ENCODE data around the gene CXCL11.
"Not testable (repeated sequence)": the region's sequence is repeated elsewhere in the genome, so short reads cannot be mapped to it uniquely, and the experiment has no call there.

The CXCL11 gene

GRCh38 chr4:76003620-76004019 is 32.2 kb downstream of the CXCL11 start:
- H3K9me3 ChIP-seq (ENCODE audit: control extremely low read depth in 1 of 5, control insufficient read depth in 4 of 5, insufficient read depth in 2 of 5, low read depth in 1 of 5, low read length in 4 of 5): no peaks in the 10 kb centered on the region
- H3K4me3 ChIP-seq (ENCODE audit: control insufficient read depth in 1 of 7, extremely low read depth in 1 of 7, insufficient read depth in 4 of 7, low read depth in 2 of 7, low read length in 6 of 7): no peak overlapping the region
- WGBS (ENCODE audit: insufficient coverage): 80% methylated on average over 2 of the region's 3 CpGs
- CTCF ChIA-PET: no interaction called here
- H3K27me3 ChIP-seq (replicated peaks in 2 of 5; ENCODE audit: control insufficient read depth in 4 of 5, insufficient read depth in 5 of 5, low read length in 4 of 5): no peaks in the 10 kb centered on the region
- H3K27ac ChIP-seq (ENCODE audit: insufficient read depth in 1 of 2, low read depth in 1 of 2, low read length in 2 of 2, poor library complexity in 1 of 2, severe bottlenecking in 2 of 2): no peak overlapping the region
- POLR2A ChIA-PET: no interaction called here
- no peak for DNase-seq
- H3K36me3 ChIP-seq (ENCODE audit: control insufficient read depth in 4 of 4, insufficient read depth in 4 of 4, low read length in 3 of 4): no peaks in the 10 kb centered on the region
- peaks cover 0 to 12% (median 0%) of the 10 kb centered on the region in 4 experiments for H3K4me1 ChIP-seq (ENCODE audit: control extremely low read depth in 1 of 4, control insufficient read depth in 4 of 4, insufficient read depth in 4 of 4, low read length in 3 of 4)

- POLR2A ChIA-PET: no interaction called here
- DNase-seq: peak in 1 of 3 donors; percentile 18
Measured at GRCh38 chr4:76003035-76003434, 32.8 kb downstream of the CXCL11 start.

GRCh38 chr4:76002176-76002575 is 33.7 kb downstream of the CXCL11 start:
- no peak overlapping the region for H3K27ac ChIP-seq (ENCODE audit: insufficient read depth in 1 of 2, low read depth in 1 of 2, low read length in 2 of 2, poor library complexity in 1 of 2, severe bottlenecking in 2 of 2)
- CTCF ChIA-PET: no interaction called here
- POLR2A ChIA-PET: no interaction called here
- H3K9me3 ChIP-seq (ENCODE audit: control extremely low read depth in 1 of 5, control insufficient read depth in 4 of 5, insufficient read depth in 2 of 5, low read depth in 1 of 5, low read length in 4 of 5): no peaks in the 10 kb centered on the region
- no peaks in the 10 kb centered on the region for H3K27me3 ChIP-seq (replicated peaks in 2 of 5; ENCODE audit: control insufficient read depth in 4 of 5, insufficient read depth in 5 of 5, low read length in 4 of 5)
- H3K36me3 ChIP-seq (ENCODE audit: control insufficient read depth in 4 of 4, insufficient read depth in 4 of 4, low read length in 3 of 4): no peaks in the 10 kb centered on the region
- no peak overlapping the region for H3K4me3 ChIP-seq (ENCODE audit: control insufficient read depth in 1 of 7, extremely low read depth in 1 of 7, insufficient read depth in 4 of 7, low read depth in 2 of 7, low read length in 6 of 7)
- no peak for DNase-seq
- 100% methylated on average over 2 of the region's 4 CpGs for WGBS (ENCODE audit: insufficient coverage)
- H3K4me1 ChIP-seq (ENCODE audit: control extremely low read depth in 1 of 4, control insufficient read depth in 4 of 4, insufficient read depth in 4 of 4, low read length in 3 of 4): peaks cover 0 to 12% (median 0%) of the 10 kb centered on the region in 4 experiments

More at GRCh38 chr4:76003035-76003434, 32.8 kb downstream of the CXCL11 start:
- CTCF ChIA-PET: no interaction called here
- no CpG with 5 or more reads among the region's 2 CpGs for WGBS (ENCODE audit: insufficient coverage)
- no peak overlapping the region for H3K4me3 ChIP-seq (ENCODE audit: control insufficient read depth in 1 of 7, extremely low read depth in 1 of 7, insufficient read depth in 4 of 7, low read depth in 2 of 7, low read length in 6 of 7)
- no peak overlapping the region for H3K27ac ChIP-seq (ENCODE audit: insufficient read depth in 1 of 2, low read depth in 1 of 2, low read length in 2 of 2, poor library complexity in 1 of 2, severe bottlenecking in 2 of 2)
- no peaks in the 10 kb centered on the region for H3K36me3 ChIP-seq (ENCODE audit: control insufficient read depth in 4 of 4, insufficient read depth in 4 of 4, low read length in 3 of 4)
- no peaks in the 10 kb centered on the region for H3K27me3 ChIP-seq (replicated peaks in 2 of 5; ENCODE audit: control insufficient read depth in 4 of 5, insufficient read depth in 5 of 5, low read length in 4 of 5)
- H3K9me3 ChIP-seq (ENCODE audit: control extremely low read depth in 1 of 5, control insufficient read depth in 4 of 5, insufficient read depth in 2 of 5, low read depth in 1 of 5, low read length in 4 of 5): no peaks in the 10 kb centered on the region
- peaks cover 0 to 12% (median 0%) of the 10 kb centered on the region in 4 experiments for H3K4me1 ChIP-seq (ENCODE audit: control extremely low read depth in 1 of 4, control insufficient read depth in 4 of 4, insufficient read depth in 4 of 4, low read length in 3 of 4)

- no peak for DNase-seq
- no peaks in the 10 kb centered on the region for H3K27me3 ChIP-seq (replicated peaks in 2 of 5; ENCODE audit: control insufficient read depth in 4 of 5, insufficient read depth in 5 of 5, low read length in 4 of 5)
- POLR2A ChIA-PET: no interaction called here
- H3K4me3 ChIP-seq (ENCODE audit: control insufficient read depth in 1 of 7, extremely low read depth in 1 of 7, insufficient read depth in 4 of 7, low read depth in 2 of 7, low read length in 6 of 7): no peak overlapping the region
- no peaks in the 10 kb centered on the region for H3K36me3 ChIP-seq (ENCODE audit: control insufficient read depth in 4 of 4, insufficient read depth in 4 of 4, low read length in 3 of 4)
- WGBS (ENCODE audit: insufficient coverage): 100% methylated on average over 1 of the region's 7 CpGs
- CTCF ChIA-PET: interaction anchor here (1.7 kb wide), 1 partner anchor 61 kb away, joined by 4 read pairs; no protein-coding TSS in a partner anchor
- peaks cover 0 to 12% (median 0%) of the 10 kb centered on the region in 4 experiments for H3K4me1 ChIP-seq (ENCODE audit: control extremely low read depth in 1 of 4, control insufficient read depth in 4 of 4, insufficient read depth in 4 of 4, low read length in 3 of 4)
- no peak overlapping the region for H3K27ac ChIP-seq (ENCODE audit: insufficient read depth in 1 of 2, low read depth in 1 of 2, low read length in 2 of 2, poor library complexity in 1 of 2, severe bottlenecking in 2 of 2)
- no peaks in the 10 kb centered on the region for H3K9me3 ChIP-seq (ENCODE audit: control extremely low read depth in 1 of 5, control insufficient read depth in 4 of 5, insufficient read depth in 2 of 5, low read depth in 1 of 5, low read length in 4 of 5)
Measured at GRCh38 chr4:76001700-76002099, 34.2 kb downstream of the CXCL11 start.

GRCh38 chr4:76000279-76000678 is 35.6 kb downstream of the CXCL11 start:
- H3K4me3 ChIP-seq (ENCODE audit: control insufficient read depth in 1 of 7, extremely low read depth in 1 of 7, insufficient read depth in 4 of 7, low read depth in 2 of 7, low read length in 6 of 7): no peak overlapping the region
- POLR2A ChIA-PET: no interaction called here
- no peak for DNase-seq
- no peaks in the 10 kb centered on the region for H3K27me3 ChIP-seq (replicated peaks in 2 of 5; ENCODE audit: control insufficient read depth in 4 of 5, insufficient read depth in 5 of 5, low read length in 4 of 5)
- peaks cover 0 to 12% (median 0%) of the 10 kb centered on the region in 4 experiments for H3K4me1 ChIP-seq (ENCODE audit: control extremely low read depth in 1 of 4, control insufficient read depth in 4 of 4, insufficient read depth in 4 of 4, low read length in 3 of 4)
- H3K27ac ChIP-seq (ENCODE audit: insufficient read depth in 1 of 2, low read depth in 1 of 2, low read length in 2 of 2, poor library complexity in 1 of 2, severe bottlenecking in 2 of 2): no peak overlapping the region
- CTCF ChIA-PET: interaction anchor here (0.6 to 1.7 kb wide), 5 partner anchors 8 to 105 kb away, joined by 3 to 8 read pairs (median 4); no protein-coding TSS in a partner anchor
- WGBS (ENCODE audit: insufficient coverage): 100% methylated on average over 1 of the region's 1 CpG
- no peaks in the 10 kb centered on the region for H3K9me3 ChIP-seq (ENCODE audit: control extremely low read depth in 1 of 5, control insufficient read depth in 4 of 5, insufficient read depth in 2 of 5, low read depth in 1 of 5, low read length in 4 of 5)
- H3K36me3 ChIP-seq (ENCODE audit: control insufficient read depth in 4 of 4, insufficient read depth in 4 of 4, low read length in 3 of 4): no peaks in the 10 kb centered on the region

- H3K36me3 ChIP-seq (ENCODE audit: control insufficient read depth in 4 of 4, insufficient read depth in 4 of 4, low read length in 3 of 4); POLR2A ChIA-PET; H3K9me3 ChIP-seq (ENCODE audit: control extremely low read depth in 1 of 5, control insufficient read depth in 4 of 5, insufficient read depth in 2 of 5, low read depth in 1 of 5, low read length in 4 of 5); H3K27ac ChIP-seq (ENCODE audit: insufficient read depth in 1 of 2, low read depth in 1 of 2, low read length in 2 of 2, poor library complexity in 1 of 2, severe bottlenecking in 2 of 2); H3K4me3 ChIP-seq (ENCODE audit: control insufficient read depth in 1 of 7, extremely low read depth in 1 of 7, insufficient read depth in 4 of 7, low read depth in 2 of 7, low read length in 6 of 7); H3K4me1 ChIP-seq (ENCODE audit: control extremely low read depth in 1 of 4, control insufficient read depth in 4 of 4, insufficient read depth in 4 of 4, low read length in 3 of 4); DNase-seq; H3K27me3 ChIP-seq (replicated peaks in 2 of 5; ENCODE audit: control insufficient read depth in 4 of 5, insufficient read depth in 5 of 5, low read length in 4 of 5): not testable (repeated sequence)
- WGBS (ENCODE audit: insufficient coverage): no CpG with 5 or more reads among the region's 2 CpGs
- CTCF ChIA-PET: interaction anchor here (1.6 to 4.8 kb wide), 3 partner anchors 64 to 107 kb away, joined by 8 to 40 read pairs (median 35); no protein-coding TSS in a partner anchor
Measured at GRCh38 chr4:75998525-75999147, 37.2 kb downstream of the CXCL11 start.

- ChIA-PET CTCF (interaction anchor here (0.7 to 4.8 kb wide), 5 partner anchors 32 to 89 kb away, joined by 3 to 41 read pairs (median 35); no protein-coding TSS in a partner anchor), POLR2A (no interaction called here)
- no peak overlapping the region for H3K4me3 ChIP-seq (ENCODE audit: control insufficient read depth in 1 of 7, extremely low read depth in 1 of 7, insufficient read depth in 4 of 7, low read depth in 2 of 7, low read length in 6 of 7)
- no peaks in the 10 kb centered on the region for H3K9me3 ChIP-seq (ENCODE audit: control extremely low read depth in 1 of 5, control insufficient read depth in 4 of 5, insufficient read depth in 2 of 5, low read depth in 1 of 5, low read length in 4 of 5)
- H3K27me3 ChIP-seq (replicated peaks in 2 of 5; ENCODE audit: control insufficient read depth in 4 of 5, insufficient read depth in 5 of 5, low read length in 4 of 5): peaks cover 0 to 3% (median 0%) of the 10 kb centered on the region in 5 experiments
- peaks cover 0 to 5% (median 0%) of the 10 kb centered on the region in 4 experiments for H3K4me1 ChIP-seq (ENCODE audit: control extremely low read depth in 1 of 4, control insufficient read depth in 4 of 4, insufficient read depth in 4 of 4, low read length in 3 of 4)
- 100% methylated on average over 2 of the region's 2 CpGs for WGBS (ENCODE audit: insufficient coverage)
- no peak for DNase-seq
- no peaks in the 10 kb centered on the region for H3K36me3 ChIP-seq (ENCODE audit: control insufficient read depth in 4 of 4, insufficient read depth in 4 of 4, low read length in 3 of 4)
- no peak overlapping the region for H3K27ac ChIP-seq (ENCODE audit: insufficient read depth in 1 of 2, low read depth in 1 of 2, low read length in 2 of 2, poor library complexity in 1 of 2, severe bottlenecking in 2 of 2)
Measured at GRCh38 chr4:75997946-75998345, 37.9 kb downstream of the CXCL11 start.

All from common myeloid progenitor, CD34-positive (primary cell).